Naive thymus-derived CD8-positive, alpha-beta T cell (primary cell): ENCODE data around the gene FLNB. TPM values are rescaled to one million over a fixed set of nuclear protein-coding genes. Genes with fewer than 3 reads are reported as not detected.

ENCODE experiments used
- ATAC-seq, 2 donors: fragments of 150-1000 bp; cut with Tn5 transposase in 1 of 2; sonication (Bioruptor Pico), chemical (Tn5 transposase) in 1 of 2; 1 replicate in 1 of 2; 2 replicates in 1 of 2; pipeline ENCODE4 v1.10.0; 2021; ENCODE audit warnings: mild to moderate bottlenecking in 2 of 2, moderate library complexity in 2 of 2
- POLR2A ChIA-PET: fragments of 350-600 bp; sonication (Branson Sonifier 250); formaldehyde crosslinking; loops from one replicate; lab custom pipeline; 2021; ENCODE audit warnings: antibody characterized with exemption; lab: Charles Lee
- DNase-seq, 10 donors: peaks; one replicate each; pipeline versions ENCODE4 v3.0.0 to v3.0.0-alpha.2; 2020 to 2022
- H3K27ac Mint-ChIP-seq, 10 donors: one replicate each; pipeline ENCODE4 v1.8.0; 2020 to 2022; ENCODE audit warnings: mild to moderate bottlenecking in 10 of 10, mixed read lengths in 10 of 10, moderate library complexity in 4 of 10, inconsistent platforms in 1 of 10
- H3K27me3 Mint-ChIP-seq, 5 donors: one replicate each; pipeline ENCODE4 v1.8.0; 2021 to 2022; ENCODE audit warnings: mixed read lengths in 5 of 5
- H3K36me3 Mint-ChIP-seq, 3 donors: one replicate each; pipeline ENCODE4 v1.8.0; 2020 to 2022; ENCODE audit warnings: mixed read lengths in 3 of 3, mild to moderate bottlenecking in 2 of 3, inconsistent platforms in 1 of 3
- H3K4me1 Mint-ChIP-seq, 4 donors: one replicate each; pipeline ENCODE4 v1.8.0; 2021 to 2022; ENCODE audit warnings: mixed read lengths in 4 of 4
- H3K4me3 Mint-ChIP-seq, 10 donors: one replicate each; pipeline ENCODE4 v1.8.0; 2020 to 2022; ENCODE audit warnings: mild to moderate bottlenecking in 10 of 10, mixed read lengths in 10 of 10, moderate library complexity in 6 of 10, inconsistent platforms in 1 of 10
- H3K9me3 Mint-ChIP-seq, 9 donors: one replicate each; pipeline ENCODE4 v1.8.0; 2020 to 2022; ENCODE audit warnings: mixed read lengths in 9 of 9, mild to moderate bottlenecking in 3 of 9, inconsistent platforms in 1 of 9, moderate library complexity in 1 of 9
- polyA plus RNA-seq, 3 donors: library from polyadenylated mRNA; unstranded; fragments of 300-500 nt; fragmentation: Illumina TruSeq; gene quantifications; one replicate each; pipeline ENCODE4 v1.2.3, GENCODE V29; 2021
- total RNA-seq, 8 experiments: library from RNA in 2 of 8; stranded (reverse) in 2 of 8; gene quantifications; one replicate each; pipeline ENCODE4 v1.2.3 and lab custom pipeline; 2021 to 2026

FLNB gene
- total and polyA plus RNA-seq, 5 experiments from 2014 or later: 11.8 to 76.7 (median 32.2) TPM

- H3K27ac Mint-ChIP-seq: no peak overlapping the region
- H3K9me3 Mint-ChIP-seq: no peaks in the 10 kb centered on the region
- POLR2A ChIA-PET: no interaction called here
- H3K27me3 Mint-ChIP-seq: no peaks in the 10 kb centered on the region
- DNase-seq (no peak), ATAC-seq (no peak)
- peaks cover 8 to 23% (median 15%) of the 10 kb centered on the region in 4 donors for H3K4me1 Mint-ChIP-seq
- H3K4me3 Mint-ChIP-seq: no peak overlapping the region
- no peaks in the 10 kb centered on the region for H3K36me3 Mint-ChIP-seq
These were observed 6.2 kb upstream of the FLNB start for GRCh38 chr3:58001979-58002378.

GRCh38 chr3:58003093-58003492 lies 5.1 kb upstream of the FLNB start:
- no peak for ATAC-seq
- POLR2A ChIA-PET: no interaction called here
- Mint-ChIP-seq H3K4me3 (no peak overlapping the region), H3K4me1 (peaks cover 8 to 20% (median 15%) of the 10 kb centered on the region in 4 donors), H3K27me3 (no peaks in the 10 kb centered on the region), H3K27ac (no peak overlapping the region), H3K9me3 (no peaks in the 10 kb centered on the region), H3K36me3 (no peaks in the 10 kb centered on the region)
- no peak for DNase-seq

- Mint-ChIP-seq H3K27me3 (no peaks in the 10 kb centered on the region), H3K4me3 (no peak overlapping the region), H3K9me3 (no peaks in the 10 kb centered on the region), H3K4me1 (peaks cover 7 to 19% (median 10%) of the 10 kb centered on the region in 4 donors), H3K36me3 (no peaks in the 10 kb centered on the region), H3K27ac (peak overlapping the region in 1 of 10 donors; percentile 65)
- ATAC-seq (no peak), DNase-seq (no peak)
- POLR2A ChIA-PET: no interaction called here
These were observed 3.2 kb upstream of the FLNB start for GRCh38 chr3:58004973-58005372.

- peaks cover 7 to 21% (median 15%) of the 10 kb centered on the region in 4 donors for H3K4me1 Mint-ChIP-seq
- H3K27ac Mint-ChIP-seq: peak overlapping the region in 2 of 10 donors; percentile 1 to 36
- H3K4me3 Mint-ChIP-seq: no peak overlapping the region
- DNase-seq: no peak
- H3K36me3 Mint-ChIP-seq: no peaks in the 10 kb centered on the region
- no peaks in the 10 kb centered on the region for H3K27me3 Mint-ChIP-seq
- no peaks in the 10 kb centered on the region for H3K9me3 Mint-ChIP-seq
- POLR2A ChIA-PET: interaction anchor here (0.9 kb wide), 1 partner anchor 172 kb away, joined by 4 read pairs; no protein-coding TSS in a partner anchor
- no peak for ATAC-seq
These were observed 2.6 kb upstream of the FLNB start for GRCh38 chr3:58005669-58006068.

GRCh38 chr3:58006661-58007060 lies 1.6 kb upstream of the FLNB start:
- peak overlapping the region in 2 of 10 donors; percentile 15 to 34 for H3K27ac Mint-ChIP-seq
- POLR2A ChIA-PET: interaction anchor here (0.9 kb wide), 1 partner anchor 171 kb away, joined by 4 read pairs; no protein-coding TSS in a partner anchor
- no peaks in the 10 kb centered on the region for H3K27me3 Mint-ChIP-seq
- ATAC-seq: no peak
- H3K4me3 Mint-ChIP-seq: peak overlapping the region in 8 of 10 donors; percentile 6 to 83 (median 44)
- H3K9me3 Mint-ChIP-seq: no peaks in the 10 kb centered on the region
- peaks cover 0 to 2% (median 0%) of the 10 kb centered on the region in 3 donors for H3K36me3 Mint-ChIP-seq
- no peak for DNase-seq
- peaks cover 10 to 27% (median 22%) of the 10 kb centered on the region in 4 donors for H3K4me1 Mint-ChIP-seq

- Mint-ChIP-seq H3K9me3 (no peaks in the 10 kb centered on the region), H3K27ac (peak overlapping the region; percentile 33 to 94 (median 86)), H3K4me3 (peak overlapping the region; percentile 80 to 96 (median 90)), H3K4me1 (peaks cover 21 to 48% (median 41%) of the 10 kb centered on the region in 4 donors), H3K36me3 (peaks cover 0 to 2% (median 0%) of the 10 kb centered on the region in 3 donors), H3K27me3 (no peaks in the 10 kb centered on the region)
- POLR2A ChIA-PET: interaction anchor here (0.6 to 3.0 kb wide), 11 partner anchors 72 to 297 kb away, joined by 3 to 24 read pairs (median 4); partner anchors contain the start of genes HTD2 and RPP14
- ATAC-seq (peak; percentile 50), DNase-seq (peak; percentile 15 to 72 (median 44))
These were observed 965 bp downstream of the FLNB start for GRCh38 chr3:58009026-58009748.

- Mint-ChIP-seq H3K36me3 (peaks cover 0 to 2% (median 0%) of the 10 kb centered on the region in 3 donors), H3K4me3 (peak overlapping the region; percentile 80 to 96 (median 90)), H3K4me1 (peaks cover 21 to 50% (median 44%) of the 10 kb centered on the region in 4 donors), H3K27me3 (no peaks in the 10 kb centered on the region), H3K9me3 (no peaks in the 10 kb centered on the region), H3K27ac (peak overlapping the region; percentile 33 to 94 (median 86))
- DNase-seq (peak in 4 of 10 donors; percentile 7 to 39 (median 33)), ATAC-seq (peak in 1 of 2 donors; percentile 16)
- POLR2A ChIA-PET: interaction anchor here (0.6 to 3.0 kb wide), 7 partner anchors 25 to 164 kb away, joined by 4 to 24 read pairs (median 6); no protein-coding TSS in a partner anchor
These were observed 1.7 kb downstream of the FLNB start for GRCh38 chr3:58009749-58010535.

- Mint-ChIP-seq H3K4me1 (peaks cover 25 to 56% (median 51%) of the 10 kb centered on the region in 4 donors), H3K27ac (peak overlapping the region; percentile 28 to 87 (median 68)), H3K4me3 (peak overlapping the region; percentile 80 to 96 (median 90)), H3K27me3 (no peaks in the 10 kb centered on the region), H3K9me3 (no peaks in the 10 kb centered on the region), H3K36me3 (peaks cover 0 to 2% (median 0%) of the 10 kb centered on the region in 3 donors)
- ATAC-seq (peak in 1 of 2 donors; percentile 29), DNase-seq (peak in 3 of 10 donors; percentile 19 to 46 (median 32))
- POLR2A ChIA-PET: interaction anchor here (0.6 to 3.0 kb wide), 6 partner anchors 25 to 108 kb away, joined by 4 to 24 read pairs (median 6); no protein-coding TSS in a partner anchor
These were observed 2.3 kb downstream of the FLNB start for GRCh38 chr3:58010562-58010961.

- POLR2A ChIA-PET: interaction anchor here (1.5 to 2.0 kb wide), 3 partner anchors 24 to 104 kb away, joined by 4 to 8 read pairs (median 6); no protein-coding TSS in a partner anchor
- H3K36me3 Mint-ChIP-seq: peaks cover 0 to 2% (median 0%) of the 10 kb centered on the region in 3 donors
- peaks cover 26 to 65% (median 54%) of the 10 kb centered on the region in 4 donors for H3K4me1 Mint-ChIP-seq
- DNase-seq: no peak
- peak overlapping the region in 9 of 10 donors; percentile 62 to 96 (median 84) for H3K4me3 Mint-ChIP-seq
- no peak for ATAC-seq
- H3K27me3 Mint-ChIP-seq: no peaks in the 10 kb centered on the region
- no peaks in the 10 kb centered on the region for H3K9me3 Mint-ChIP-seq
- H3K27ac Mint-ChIP-seq: peak overlapping the region in 4 of 10 donors; percentile 33 to 78 (median 54)
These were observed 3.4 kb downstream of the FLNB start for GRCh38 chr3:58011580-58011979.

GRCh38 chr3:58012302-58012701 lies 4.1 kb downstream of the FLNB start:
- POLR2A ChIA-PET: interaction anchor here (1.1 kb wide), 1 partner anchor 11 kb away, joined by 3 read pairs; no protein-coding TSS in a partner anchor
- Mint-ChIP-seq H3K4me3 (peak overlapping the region in 7 of 10 donors; percentile 1 to 90 (median 46)), H3K27me3 (no peaks in the 10 kb centered on the region), H3K9me3 (no peaks in the 10 kb centered on the region), H3K4me1 (peaks cover 30 to 71% (median 58%) of the 10 kb centered on the region in 4 donors), H3K27ac (peak overlapping the region; percentile 4 to 76 (median 53)), H3K36me3 (peaks cover 0 to 2% (median 2%) of the 10 kb centered on the region in 3 donors)
- DNase-seq: no peak
- ATAC-seq: no peak

GRCh38 chr3:58013099-58013498 lies 4.9 kb downstream of the FLNB start:
- DNase-seq (peak in 2 of 10 donors; percentile 29 to 30), ATAC-seq (no peak)
- H3K27ac Mint-ChIP-seq: peak overlapping the region; percentile 15 to 87 (median 54)
- H3K4me3 Mint-ChIP-seq: peak overlapping the region in 8 of 10 donors; percentile 4 to 90 (median 42)
- POLR2A ChIA-PET: interaction anchor here (1.1 to 1.3 kb wide), 3 partner anchors 10 to 70 kb away, joined by 3 to 4 read pairs (median 4); no protein-coding TSS in a partner anchor
- no peaks in the 10 kb centered on the region for H3K9me3 Mint-ChIP-seq
- H3K4me1 Mint-ChIP-seq: peaks cover 34 to 79% (median 65%) of the 10 kb centered on the region in 4 donors
- H3K36me3 Mint-ChIP-seq: peaks cover 0 to 2% (median 2%) of the 10 kb centered on the region in 3 donors
- H3K27me3 Mint-ChIP-seq: no peaks in the 10 kb centered on the region
